ENCODE measurements around the gene TMCO4.

GRCh38 chr1:19747761-19748160 lies 52.0 kb downstream of the TMCO4 start:
- TF ChIP-seq TOX (CRISPR knock-in tag; IDR thresholded peaks at IDR 0.05; ENCODE audit: borderline replicate concordance) (no peak), PPARA (CRISPR knock-in tag; IDR thresholded peaks at IDR 0.05; ENCODE audit: borderline replicate concordance) (no peak)
